ENCODE measurements around the gene VPREB3.

Gene VPREB3

GRCh38 chr22:23767673-23768548 lies 13.7 kb upstream of the VPREB3 start, which contains the start of gene CHCHD10:
Gene CHCHD10 (minus strand): TSS chr22:23767972. CDS start chr22:23767874, 98 bp downstream.
- peak in 1 of 2 donors; percentile 57 for DNase-seq (ENCODE audit: low read depth in 2 of 2, low spot score in 1 of 2)

- no peak for DNase-seq (ENCODE audit: low read depth in 2 of 2, low spot score in 1 of 2)
Observed at GRCh38 chr22:23767303-23767672, 13.1 kb upstream of the VPREB3 start.

- DNase-seq (ENCODE audit: low read depth in 2 of 2, low spot score in 1 of 2): no peak
Observed at GRCh38 chr22:23764899-23765881, 11.0 kb upstream of the VPREB3 start.

DNA sequence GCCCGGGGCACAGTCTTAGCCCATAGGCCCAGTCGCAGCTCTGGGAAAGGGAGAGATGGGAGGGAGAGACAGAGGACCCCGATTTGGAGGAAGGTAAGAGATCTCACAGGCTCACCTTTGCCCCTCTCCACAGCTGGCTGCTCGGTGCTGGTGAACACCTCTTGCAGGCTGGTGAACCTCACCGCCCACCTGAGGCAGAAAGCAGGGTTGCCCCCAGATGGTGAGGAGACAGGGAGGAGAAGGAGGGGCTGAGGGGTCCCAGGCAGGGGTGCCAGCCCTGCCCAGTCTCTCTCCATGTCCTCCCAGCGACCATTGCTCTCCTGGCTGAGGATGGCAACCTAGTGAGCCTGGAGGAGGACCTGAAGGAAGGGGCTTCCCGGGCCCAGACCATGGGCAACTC lies 9.7 kb upstream of the VPREB3 start:
- no peak for DNase-seq (ENCODE audit: low read depth in 2 of 2, low spot score in 1 of 2)

DNA sequence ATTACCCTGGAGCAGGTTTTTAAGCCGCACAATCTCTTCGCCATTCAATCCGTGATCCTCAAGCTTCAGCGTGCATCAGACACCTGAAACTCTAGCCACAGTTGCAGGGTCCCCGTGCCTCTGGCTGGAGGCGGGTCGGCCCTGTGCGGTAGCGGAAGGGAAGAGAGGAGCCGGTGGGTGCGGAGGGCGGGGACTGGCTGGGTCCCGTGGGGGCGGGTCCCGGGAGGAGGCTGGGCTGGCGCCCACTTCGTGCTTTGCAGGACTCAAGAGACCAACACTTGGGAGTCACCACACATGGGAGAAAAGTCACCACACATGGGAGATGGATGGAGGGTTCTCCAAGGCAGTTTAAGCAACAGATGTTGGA lies 9.3 kb upstream of the VPREB3 start:
- DNase-seq (ENCODE audit: low read depth in 2 of 2, low spot score in 1 of 2): no peak

DNA sequence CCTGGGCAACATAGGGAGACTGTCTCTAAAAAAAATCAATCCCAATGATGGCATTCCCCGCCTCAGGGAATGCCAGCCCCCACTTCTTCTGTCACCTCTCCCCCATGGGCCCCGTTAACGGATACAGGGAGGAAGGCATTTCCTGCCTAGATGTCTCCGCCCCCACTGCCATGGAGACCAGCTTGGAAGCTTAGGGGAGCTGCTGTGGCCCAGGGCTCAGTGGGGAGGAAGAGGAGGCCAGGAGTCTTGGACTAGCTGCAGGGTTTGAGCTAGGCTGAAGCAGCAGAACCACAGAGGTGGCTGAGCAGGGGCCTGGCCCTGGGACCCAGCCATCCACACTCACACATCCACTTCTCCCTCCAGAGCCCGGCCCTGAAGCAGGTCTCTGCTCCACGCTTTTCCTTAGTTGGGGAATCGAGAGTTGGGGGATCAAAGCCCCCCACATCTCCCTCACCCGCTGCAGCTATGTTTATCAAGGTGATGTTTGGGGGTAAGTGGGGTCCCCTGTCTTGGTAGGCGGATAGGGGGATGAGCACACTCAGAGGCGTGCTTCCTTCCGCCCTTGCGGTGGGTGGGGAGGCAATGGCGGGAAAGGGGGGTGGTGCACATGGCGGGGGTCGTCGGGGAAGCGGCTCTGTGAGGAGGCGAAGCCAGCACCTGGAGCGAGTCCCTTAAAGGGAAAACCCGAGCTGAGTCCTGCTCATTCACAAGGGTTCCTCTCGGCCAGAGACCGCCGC lies 8.8 kb upstream of the VPREB3 start, which contains the start of gene C22orf15:
TSS of gene C22orf15 (plus strand) at position 149 of the 737 bp plus-strand sequence. CDS start at position 466, 317 bp downstream.
- DNase-seq (ENCODE audit: low read depth in 2 of 2, low spot score in 1 of 2): no peak

- DNase-seq (ENCODE audit: low read depth in 2 of 2, low spot score in 1 of 2): no peak
Observed at GRCh38 chr22:23760056-23760455, 5.8 kb upstream of the VPREB3 start.

DNA sequence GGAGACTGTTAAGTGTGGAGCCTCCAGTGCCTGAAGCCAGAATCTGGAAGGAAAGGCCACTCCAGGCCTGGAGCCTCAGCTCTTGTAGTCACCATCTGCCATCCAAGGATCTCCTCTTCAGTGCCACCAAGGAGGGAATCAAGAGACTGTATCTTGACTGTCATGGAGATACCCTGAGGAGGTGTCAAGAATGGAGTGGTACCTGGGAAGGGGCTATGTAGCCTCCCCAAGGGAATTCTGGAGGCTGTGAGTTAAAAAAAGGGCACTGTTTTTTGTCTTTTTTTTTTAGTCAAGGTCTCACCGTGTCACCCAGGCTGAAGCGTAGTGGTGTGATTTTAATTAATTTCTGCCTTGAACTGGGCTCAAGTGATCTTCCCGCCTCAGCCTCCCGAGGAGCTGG lies 5.3 kb upstream of the VPREB3 start:
- DNase-seq (ENCODE audit: low read depth in 2 of 2, low spot score in 1 of 2): no peak

DNA sequence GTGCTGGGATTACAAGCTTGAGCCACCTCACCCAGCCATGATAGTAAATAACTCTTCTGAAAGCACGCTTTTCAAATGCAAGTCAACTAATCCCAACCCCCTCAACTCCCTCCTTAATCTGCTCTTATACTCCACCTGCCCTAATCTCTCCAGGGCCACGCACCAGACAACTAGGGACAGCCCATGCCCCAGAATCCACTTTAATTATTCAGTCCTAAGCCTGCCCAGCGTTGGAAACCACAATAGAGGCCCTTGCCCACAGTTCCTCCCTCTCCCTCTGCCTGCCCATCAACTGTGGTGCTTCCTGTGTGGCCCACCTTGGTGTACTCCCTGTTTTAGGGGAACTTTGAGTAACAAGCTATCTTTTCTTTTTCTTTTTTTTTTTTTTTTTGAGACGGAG lies 2.7 kb upstream of the VPREB3 start:
- DNase-seq (ENCODE audit: low read depth in 2 of 2, low spot score in 1 of 2): no peak

GRCh38 chr22:23755711-23756110 lies 1.5 kb upstream of the VPREB3 start:
- DNase-seq (ENCODE audit: low read depth in 2 of 2, low spot score in 1 of 2): no peak

DNA sequence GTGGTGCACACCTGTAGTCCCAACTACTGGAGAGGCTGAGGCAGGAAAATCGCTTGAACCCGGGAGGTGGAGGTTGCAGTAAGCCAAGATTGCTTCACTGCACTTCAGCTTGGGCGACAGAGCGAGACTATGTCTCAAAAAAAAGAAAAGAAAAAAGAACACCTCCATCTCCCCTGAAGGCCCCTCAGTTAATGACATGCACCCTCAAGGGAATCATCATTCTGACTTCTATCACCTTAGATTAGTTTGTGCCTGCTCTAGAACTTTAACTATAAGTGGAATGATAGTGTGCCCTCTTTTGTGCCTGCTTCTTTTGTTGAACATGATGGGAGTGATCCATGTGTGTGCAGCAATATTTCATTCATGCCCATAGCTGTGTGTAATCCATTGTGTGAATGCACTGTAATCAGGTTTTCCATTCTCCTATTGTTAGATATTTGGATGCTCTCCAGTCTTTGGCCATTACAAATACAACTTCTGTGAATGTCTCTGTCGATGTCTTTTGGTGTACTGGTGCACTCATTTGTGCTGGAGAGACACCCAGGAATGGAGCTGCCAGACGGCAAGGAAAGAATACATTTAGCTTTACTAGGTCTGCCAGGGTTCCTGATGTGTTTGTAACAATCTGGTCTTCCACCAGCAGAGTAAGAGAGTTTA lies 883 bp upstream of the VPREB3 start:
- no peak for DNase-seq (ENCODE audit: low read depth in 2 of 2, low spot score in 1 of 2)

- DNase-seq (ENCODE audit: low read depth in 2 of 2, low spot score in 1 of 2): no peak
Observed at GRCh38 chr22:23753385-23753784, 840 bp downstream of the VPREB3 start.

DNA sequence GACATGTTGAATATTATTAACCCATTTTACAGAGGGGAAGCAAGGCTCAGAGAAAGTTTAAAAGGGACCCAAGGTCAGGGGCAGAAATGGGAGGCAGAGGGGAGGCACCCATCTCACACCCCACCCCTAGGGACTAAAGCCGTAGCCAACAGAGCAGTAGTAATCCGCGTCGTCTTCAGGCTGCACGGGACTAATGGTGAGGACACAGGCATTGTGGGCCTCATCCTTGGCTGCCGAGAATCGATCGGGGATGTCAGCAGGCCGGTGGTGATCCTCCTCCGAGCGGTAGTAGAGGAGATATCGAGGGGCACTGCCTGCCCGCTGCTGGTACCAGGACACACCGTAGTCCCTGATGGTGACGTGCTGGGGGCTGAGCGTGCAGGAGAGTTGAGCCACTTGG lies 1.5 kb downstream of the VPREB3 start:
- DNase-seq (ENCODE audit: low read depth in 2 of 2, low spot score in 1 of 2): no peak

- DNase-seq (ENCODE audit: low read depth in 2 of 2, low spot score in 1 of 2): no peak
Observed at GRCh38 chr22:23752090-23752691, 2.0 kb downstream of the VPREB3 start.

DNA sequence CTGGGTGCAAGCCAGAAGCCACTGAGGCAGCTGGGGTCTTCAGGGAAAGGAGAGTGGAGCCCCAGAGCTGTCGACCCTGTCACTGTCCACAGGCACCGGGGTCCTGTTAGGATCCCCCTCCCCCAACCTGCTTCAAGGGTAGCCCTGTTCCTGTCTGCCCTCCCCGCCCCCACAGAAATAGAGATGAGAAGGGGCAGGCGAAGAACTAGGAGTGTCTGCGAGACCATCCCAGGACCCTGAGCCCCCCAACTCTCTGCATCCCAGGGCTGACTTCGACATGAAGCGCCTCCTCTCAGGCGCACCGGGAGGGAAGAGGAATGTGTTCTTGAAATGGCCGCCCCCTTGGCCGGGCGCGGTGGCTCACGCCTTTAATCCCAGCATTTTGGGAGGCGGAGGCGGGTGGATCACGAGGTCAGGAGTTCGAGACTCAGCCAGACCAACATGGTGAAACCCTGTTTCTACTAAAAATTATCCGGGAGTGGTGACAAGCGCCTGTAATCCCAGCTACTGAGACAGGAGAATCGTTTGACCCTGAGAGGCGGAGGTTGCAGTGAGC lies 2.7 kb downstream of the VPREB3 start:
- DNase-seq (ENCODE audit: low read depth in 2 of 2, low spot score in 1 of 2): no peak

- DNase-seq (ENCODE audit: low read depth in 2 of 2, low spot score in 1 of 2): peak; percentile 62 to 75
Observed at GRCh38 chr22:23750714-23751440, 3.3 kb downstream of the VPREB3 start, which contains the start of gene ZNF70. Gene ZNF70 (minus strand): TSS chr22:23751112. CDS start chr22:23745140, 5,972 bp downstream.

DNA sequence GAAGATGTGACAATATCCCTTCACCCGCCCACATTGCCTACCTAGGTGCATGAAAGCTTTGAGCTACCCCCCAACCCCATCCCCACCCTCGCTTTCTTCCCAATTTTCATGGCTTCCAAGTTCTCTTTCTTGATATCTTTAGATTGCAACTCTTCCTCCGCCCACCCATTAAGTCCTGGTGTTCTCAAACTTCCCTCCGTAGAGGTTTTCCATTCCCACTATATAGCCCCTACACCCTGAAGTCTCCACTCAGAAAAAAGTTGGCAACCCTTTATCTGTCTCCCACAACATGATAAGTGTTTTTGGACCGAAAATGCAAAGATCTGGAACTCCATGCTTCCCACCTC lies 3.9 kb downstream of the VPREB3 start:
- no peak for DNase-seq (ENCODE audit: low read depth in 2 of 2, low spot score in 1 of 2)

GRCh38 chr22:23749841-23750301 lies 4.4 kb downstream of the VPREB3 start:
- no peak for DNase-seq (ENCODE audit: low read depth in 2 of 2, low spot score in 1 of 2)

DNA sequence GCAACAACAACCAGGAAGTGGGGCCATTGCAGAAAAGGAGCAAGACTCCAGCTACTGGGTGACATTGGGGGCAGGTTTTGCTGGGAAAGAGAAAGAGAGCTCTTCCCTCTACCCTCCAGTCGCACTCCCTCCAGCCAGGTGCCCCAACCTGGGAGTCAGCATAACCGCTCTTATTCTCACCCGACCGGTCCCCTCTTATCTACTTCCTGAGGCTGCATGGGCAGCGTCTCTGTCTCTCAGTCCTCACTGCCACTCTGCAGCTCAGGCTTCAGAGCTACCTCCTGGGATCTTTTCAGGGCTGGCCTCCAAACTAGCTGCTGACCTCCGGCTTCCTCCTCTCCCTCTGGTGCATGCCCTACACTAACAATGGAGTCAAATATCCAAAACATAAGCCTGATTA lies 8.4 kb downstream of the VPREB3 start:
- no peak for DNase-seq (ENCODE audit: low read depth in 2 of 2, low spot score in 1 of 2)

Data from stimulated activated CD8-positive, alpha-beta memory T cell treated with anti-CD3 and anti-CD28 coated beads, Interleukin-4, amount 100 ng/mL, for 1 hour (primary cell).